CD14-positive monocyte (primary cell): Measurements from ENCODE around the gene PDGFB. TPM values are rescaled to one million over a fixed set of nuclear protein-coding genes. Genes with fewer than 3 reads are reported as not detected.
A peak's percentile ranks its signal among the peaks of the same experiment; 100 is the strongest.

ENCODE experiments used
- DNase-seq, 3 donors: peaks; one replicate each; pipeline ENCODE4 v3.0.0-alpha.2; 2011 to 2022
- H2AFZ ChIP-seq: 2 replicates; pipeline ENCODE4 v1.6.0; 2012; ENCODE audit warnings: mild to moderate bottlenecking, low read depth, low read length, inconsistent platforms; ENCODE audit not compliant: insufficient read depth, poor library complexity, severe bottlenecking
- H3K27ac ChIP-seq, 2 donors: 1 replicate in 1 of 2; 2 replicates in 1 of 2; pipeline ENCODE4 v1.5.1; 2012 to 2013; ENCODE audit warnings: low read length in 2 of 2, control low read depth in 1 of 2, inconsistent platforms in 1 of 2, low read depth in 1 of 2, mild to moderate bottlenecking in 1 of 2
- H3K27me3 ChIP-seq, 2 donors: one replicate each; pipeline versions ENCODE4 v1.6.0 to v1.6.1; 2011 to 2013; ENCODE audit warnings: low read length in 2 of 2; ENCODE audit not compliant: control insufficient read depth in 2 of 2, insufficient read depth in 2 of 2
- H3K36me3 ChIP-seq, 2 donors: replicated peaks in 1 of 2; 1 replicate in 1 of 2; 2 replicates in 1 of 2; pipeline versions ENCODE4 v1.5.1 to v1.6.1; 2012 to 2013; ENCODE audit warnings: low read length in 2 of 2, control low read depth in 1 of 2, inconsistent platforms in 1 of 2, mild to moderate bottlenecking in 1 of 2; ENCODE audit not compliant: insufficient read depth in 2 of 2, control insufficient read depth in 1 of 2
- H3K4me1 ChIP-seq, 2 donors: 1 replicate in 1 of 2; 2 replicates in 1 of 2; pipeline versions ENCODE4 v1.5.1 to v1.6.1; 2012 to 2013; ENCODE audit warnings: low read length in 2 of 2, control low read depth in 1 of 2, inconsistent platforms in 1 of 2, mild to moderate bottlenecking in 1 of 2, moderate library complexity in 1 of 2; ENCODE audit not compliant: insufficient read depth in 2 of 2, control insufficient read depth in 1 of 2
- H3K4me2 ChIP-seq: replicated peaks from 2 replicates; pipeline ENCODE3; 2012; ENCODE audit warnings: low read length, moderate library complexity, mild to moderate bottlenecking; ENCODE audit not compliant: poor library complexity, severe bottlenecking; ENCODE audit errors: extremely low read depth
- H3K4me3 ChIP-seq, 3 experiments: fragments of 200-600 bp in 1 of 3; sonication (generic) in 1 of 3; replicated peaks in 1 of 3; 1 replicate in 2 of 3; 2 replicates in 1 of 3; pipeline ENCODE4 v1.5.1; 2011 to 2013; ENCODE audit warnings: low read length in 3 of 3, mild to moderate bottlenecking in 3 of 3, control low read depth in 2 of 3, low read depth in 2 of 3, inconsistent platforms in 1 of 3, moderate library complexity in 1 of 3
- H3K79me2 ChIP-seq: 2 replicates; pipeline ENCODE4 v1.6.0; 2012; ENCODE audit warnings: mild to moderate bottlenecking, control low read depth, inconsistent platforms, low read length, moderate library complexity; ENCODE audit not compliant: insufficient read depth
- H3K9ac ChIP-seq: 2 replicates; pipeline ENCODE4 v1.6.0; 2017; ENCODE audit warnings: low read length, mild to moderate bottlenecking; ENCODE audit not compliant: insufficient read depth, poor library complexity, severe bottlenecking
- H3K9me3 ChIP-seq, 2 donors: replicated peaks in 1 of 2; 1 replicate in 1 of 2; 2 replicates in 1 of 2; pipeline versions ENCODE4 v1.5.1 to v1.6.1; 2012 to 2013; ENCODE audit warnings: low read length in 2 of 2, control low read depth in 1 of 2; ENCODE audit not compliant: control insufficient read depth in 1 of 2, insufficient read depth in 1 of 2
- H4K20me1 ChIP-seq: 2 replicates; pipeline ENCODE4 v1.6.0; 2012; ENCODE audit warnings: mild to moderate bottlenecking, low read length, control low read depth, moderate library complexity; ENCODE audit not compliant: insufficient read depth
- H3K27ac Mint-ChIP-seq, 7 donors: one replicate each; pipeline ENCODE4 v1.8.0; 2020; ENCODE audit warnings: mild to moderate bottlenecking in 7 of 7, mixed read lengths in 7 of 7, moderate library complexity in 6 of 7, inconsistent platforms in 2 of 7
- H3K27me3 Mint-ChIP-seq, 3 donors: one replicate each; pipeline ENCODE4 v1.8.0; 2021 to 2022; ENCODE audit warnings: low read depth in 3 of 3, mild to moderate bottlenecking in 3 of 3, mixed read lengths in 3 of 3, moderate library complexity in 3 of 3, inconsistent platforms in 1 of 3
- H3K36me3 Mint-ChIP-seq, 2 donors: one replicate each; pipeline ENCODE4 v1.8.0; 2020; ENCODE audit warnings: mixed read lengths in 2 of 2, inconsistent platforms in 1 of 2, mild to moderate bottlenecking in 1 of 2
- H3K4me1 Mint-ChIP-seq: one replicate; pipeline ENCODE4 v1.8.0; 2020; ENCODE audit warnings: mild to moderate bottlenecking, mixed read lengths
- H3K4me3 Mint-ChIP-seq, 2 donors: one replicate each; pipeline ENCODE4 v1.8.0; 2020; ENCODE audit warnings: mild to moderate bottlenecking in 2 of 2, mixed read lengths in 2 of 2, moderate library complexity in 1 of 2
- H3K9me3 Mint-ChIP-seq, 7 donors: one replicate each; pipeline ENCODE4 v1.8.0; 2020 to 2022; ENCODE audit warnings: mixed read lengths in 7 of 7, mild to moderate bottlenecking in 6 of 7, moderate library complexity in 6 of 7, inconsistent platforms in 2 of 7
- WGBS: methylation state at CpG from one replicate; pipeline ENCODE4 v1.1.5; 2013; ENCODE audit warnings: missing lambda C conversion rate; ENCODE audit not compliant: insufficient coverage; 5-methylcytosine and 5-hydroxymethylcytosine counted together
- intact Hi-C, 2 donors: fragments of 100-400 bp; cut with micrococcal nuclease; formaldehyde crosslinking; loops; one replicate each; pipeline versions ENCODE4 v1.15.0 to v1.15.1; 2023
- polyA plus RNA-seq, 3 donors: library from polyadenylated mRNA; depleted of rRNA in 1 of 3; unstranded in 2 of 3; stranded (reverse) in 1 of 3; fragments of 300-500 nt in 2 of 3; fragments of >200 nt in 1 of 3; fragmentation: Illumina TruSeq in 2 of 3; gene quantifications; 1 replicate in 2 of 3; 2 replicates in 1 of 3; pipeline ENCODE4 v1.2.3, GENCODE V29; 2012 to 2021
- TF ChIP-seq, protein P1 (sequence below): fragments of 200-600 bp; IDR thresholded peaks from one replicate; pipeline ENCODE4 v1.8.0; 2022; ENCODE audit warnings: antibody characterized with exemption, mild to moderate bottlenecking

The PDGFB gene
- polyA plus RNA-seq, 3 donors, result 0.15 TPM; not detected in 2

DNA sequence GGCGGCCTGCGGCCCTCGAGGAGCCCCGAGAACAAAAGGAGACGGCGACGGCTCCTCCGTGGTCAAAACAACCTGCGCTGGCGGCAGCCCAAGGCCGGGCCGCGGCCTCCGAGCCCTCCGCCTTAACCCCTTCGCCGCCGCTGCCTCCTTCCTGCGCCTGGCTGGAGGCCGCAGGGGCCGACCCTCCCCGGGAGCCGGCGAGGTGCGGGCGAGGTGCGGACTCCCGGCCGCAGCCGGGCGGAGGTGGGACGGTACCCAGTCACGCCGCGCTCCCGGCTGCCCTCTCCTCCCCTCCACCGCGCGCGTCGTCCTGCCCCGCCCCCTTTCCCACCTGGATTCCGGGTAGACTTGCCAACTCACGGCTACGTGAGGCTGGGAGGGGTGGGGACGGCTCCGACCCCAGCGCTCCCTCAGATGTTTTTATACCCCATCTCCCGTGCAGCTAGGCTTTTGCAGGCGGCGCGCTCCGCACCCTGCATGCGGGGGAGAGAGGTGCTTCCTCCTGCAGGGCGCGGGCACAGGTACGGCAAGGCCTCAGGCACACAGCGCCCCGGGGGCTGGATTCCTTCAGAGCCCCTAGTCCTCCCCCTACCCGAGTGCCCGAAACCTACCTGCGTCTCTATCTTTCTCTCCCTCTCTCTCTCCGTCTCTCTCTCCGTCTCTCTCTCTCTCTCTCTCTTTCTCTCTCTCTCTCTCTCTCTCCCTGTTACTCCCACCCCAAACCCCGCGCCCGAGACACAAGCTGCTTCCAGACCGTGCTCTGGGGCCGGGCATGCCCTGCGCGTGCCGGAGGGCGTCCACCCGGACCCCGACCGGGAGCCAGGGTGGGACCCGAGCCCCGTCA, 2.0 kb downstream of the PDGFB start:
- TF ChIP-seq, protein P1, sequence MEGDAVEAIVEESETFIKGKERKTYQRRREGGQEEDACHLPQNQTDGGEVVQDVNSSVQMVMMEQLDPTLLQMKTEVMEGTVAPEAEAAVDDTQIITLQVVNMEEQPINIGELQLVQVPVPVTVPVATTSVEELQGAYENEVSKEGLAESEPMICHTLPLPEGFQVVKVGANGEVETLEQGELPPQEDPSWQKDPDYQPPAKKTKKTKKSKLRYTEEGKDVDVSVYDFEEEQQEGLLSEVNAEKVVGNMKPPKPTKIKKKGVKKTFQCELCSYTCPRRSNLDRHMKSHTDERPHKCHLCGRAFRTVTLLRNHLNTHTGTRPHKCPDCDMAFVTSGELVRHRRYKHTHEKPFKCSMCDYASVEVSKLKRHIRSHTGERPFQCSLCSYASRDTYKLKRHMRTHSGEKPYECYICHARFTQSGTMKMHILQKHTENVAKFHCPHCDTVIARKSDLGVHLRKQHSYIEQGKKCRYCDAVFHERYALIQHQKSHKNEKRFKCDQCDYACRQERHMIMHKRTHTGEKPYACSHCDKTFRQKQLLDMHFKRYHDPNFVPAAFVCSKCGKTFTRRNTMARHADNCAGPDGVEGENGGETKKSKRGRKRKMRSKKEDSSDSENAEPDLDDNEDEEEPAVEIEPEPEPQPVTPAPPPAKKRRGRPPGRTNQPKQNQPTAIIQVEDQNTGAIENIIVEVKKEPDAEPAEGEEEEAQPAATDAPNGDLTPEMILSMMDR, result no peak
- Histone ChIP-seq H3K4me2 (peak overlapping the region; percentile 74), H2AFZ (peak overlapping the region; percentile 13), H3K4me1 (peaks cover 30 to 46% of the 10 kb centered on the region in 2 donors), H3K27ac (no peak overlapping the region), H3K36me3 (no peaks in the 10 kb centered on the region), H3K4me3 (no peak overlapping the region), H4K20me1 (no peaks in the 10 kb centered on the region), H3K79me2 (no peaks in the 10 kb centered on the region), H3K27me3 (peaks cover 54 to 88% of the 10 kb centered on the region in 2 donors), H3K9me3 (peaks cover 0 to 22% of the 10 kb centered on the region in 2 donors), H3K9ac (no peak overlapping the region)
- under 1% methylated on average over 62 of the region's 78 CpGs for WGBS
- no peak for DNase-seq
- intact Hi-C loops, result no loop called here
- Mint-ChIP-seq H3K4me1 (peaks cover 34% of the 10 kb centered on the region), H3K27ac (no peak overlapping the region), H3K9me3 (peaks cover 0 to 23% (median 14%) of the 10 kb centered on the region in 7 donors), H3K36me3 (peaks cover 11 to 12% of the 10 kb centered on the region in 2 donors), H3K27me3 (peaks cover 73 to 94% (median 88%) of the 10 kb centered on the region in 3 donors), H3K4me3 (peak overlapping the region; percentile 51 to 89)

DNA sequence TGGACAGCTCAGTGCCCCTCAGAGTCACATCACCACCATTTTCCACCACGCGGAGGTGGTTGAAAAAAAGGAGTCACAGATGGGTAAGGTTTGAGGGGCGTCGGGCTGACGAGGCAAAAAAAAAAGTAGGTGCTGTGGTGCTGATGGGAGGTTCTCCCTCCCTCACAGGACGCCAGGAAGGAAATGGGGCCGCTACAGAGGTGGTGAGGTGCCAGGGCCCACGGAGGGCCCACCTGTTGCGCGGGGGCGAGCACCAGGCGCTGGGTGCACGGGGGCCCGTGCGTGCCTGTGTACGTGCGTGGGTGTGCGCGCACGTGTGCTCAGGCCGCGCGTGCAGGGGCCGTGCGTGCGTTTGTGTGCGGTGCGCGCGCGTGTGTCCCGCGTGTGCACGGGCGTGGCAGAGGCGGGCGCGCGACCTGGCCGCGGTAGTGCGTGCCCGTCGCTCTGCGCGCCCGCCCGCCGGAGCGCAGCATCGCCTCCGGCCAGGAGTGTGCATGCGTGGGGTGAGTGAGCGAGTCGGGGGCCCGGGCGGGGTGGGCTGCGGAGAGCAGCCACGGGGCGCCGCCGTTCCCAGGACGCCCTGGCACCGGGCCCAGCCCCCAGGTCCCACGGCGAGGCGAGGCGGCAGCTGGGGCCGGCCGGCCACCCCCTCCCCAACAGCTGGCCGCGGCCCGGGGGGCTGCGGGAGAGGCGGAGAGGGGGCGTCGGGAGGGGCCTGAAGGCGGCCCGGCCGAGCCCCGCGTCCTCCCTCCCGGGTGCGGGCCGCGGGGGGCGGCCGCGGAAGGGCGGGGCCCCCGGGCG, 2.8 kb downstream of the PDGFB start:
- H2AFZ ChIP-seq, result no peak overlapping the region
- Mint-ChIP-seq H3K36me3 (peaks cover 11 to 12% of the 10 kb centered on the region in 2 donors), H3K4me1 (peaks cover 40% of the 10 kb centered on the region), H3K27ac (peak overlapping the region in 1 of 7 donors; percentile 62), H3K27me3 (peaks cover 78 to 95% (median 89%) of the 10 kb centered on the region in 3 donors), H3K9me3 (peaks cover 0 to 27% (median 17%) of the 10 kb centered on the region in 7 donors), H3K4me3 (peak overlapping the region; percentile 13 to 91)
- no peak overlapping the region for H3K9ac ChIP-seq
- H3K4me2 ChIP-seq, result no peak overlapping the region
- peaks cover 61 to 90% of the 10 kb centered on the region in 2 donors for H3K27me3 ChIP-seq
- H4K20me1 ChIP-seq, result no peaks in the 10 kb centered on the region
- no peak for DNase-seq
- H3K27ac ChIP-seq, result no peak overlapping the region
- H3K36me3 ChIP-seq, result no peaks in the 10 kb centered on the region
- intact Hi-C loops, result no loop called here
- under 1% methylated on average over 71 of the region's 92 CpGs for WGBS
- H3K4me3 ChIP-seq, result peak overlapping the region in 1 of 3 experiments; percentile 32
- no peaks in the 10 kb centered on the region for H3K79me2 ChIP-seq
- peaks cover 30 to 46% of the 10 kb centered on the region in 2 donors for H3K4me1 ChIP-seq
- peaks cover 0 to 30% of the 10 kb centered on the region in 2 donors for H3K9me3 ChIP-seq
- TF ChIP-seq, protein P1, result no peak
